ENCODE measurements around the gene GABRD.

GABRD gene

DNA sequence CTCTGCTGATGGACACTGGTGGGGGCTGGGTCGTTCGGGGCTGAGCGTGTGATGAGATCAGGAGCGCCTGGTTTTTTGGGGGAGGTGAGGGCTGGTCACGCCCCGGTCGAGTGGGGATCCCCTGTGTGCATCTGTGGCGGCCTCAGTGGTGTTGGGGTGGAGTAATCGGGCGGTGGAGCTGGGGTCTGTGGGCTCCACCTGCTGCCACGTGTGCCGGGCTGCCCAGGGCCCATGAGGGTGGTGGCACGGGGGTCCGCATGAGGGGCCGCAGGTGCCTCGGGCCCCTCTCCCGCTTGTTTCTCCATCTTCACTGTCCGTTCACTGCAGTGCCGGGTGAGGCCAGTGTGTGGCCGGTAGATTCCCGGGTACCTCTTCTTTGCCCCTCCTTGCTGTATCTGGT lies 48.2 kb downstream of the GABRD start:
- no peaks in the 10 kb centered on the region for H3K27me3 ChIP-seq (replicated peaks; ENCODE audit: control insufficient read depth, insufficient read depth, low read length)
- no peak for TF ChIP-seq CTCF (IDR thresholded peaks at IDR 0.05; ENCODE audit: insufficient read depth, low read length, poor library complexity, severe bottlenecking)
- no peak for DNase-seq (ENCODE audit: extremely low read depth, insufficient read length)
- H3K36me3 ChIP-seq (ENCODE audit: control insufficient read depth, insufficient read depth, low read length) = no peaks in the 10 kb centered on the region
- H3K4me3 ChIP-seq (replicated peaks; ENCODE audit: low read depth, low read length) = no peak overlapping the region

- no peak for TF ChIP-seq CTCF (IDR thresholded peaks at IDR 0.05; ENCODE audit: insufficient read depth, low read length, poor library complexity, severe bottlenecking)
- no peak for DNase-seq (ENCODE audit: extremely low read depth, insufficient read length)
- no peaks in the 10 kb centered on the region for H3K36me3 ChIP-seq (ENCODE audit: control insufficient read depth, insufficient read depth, low read length)
- no peaks in the 10 kb centered on the region for H3K27me3 ChIP-seq (replicated peaks; ENCODE audit: control insufficient read depth, insufficient read depth, low read length)
- H3K4me3 ChIP-seq (replicated peaks; ENCODE audit: low read depth, low read length) = no peak overlapping the region
These were observed 48.8 kb downstream of the GABRD start for GRCh38 chr1:2067981-2068380.

DNA sequence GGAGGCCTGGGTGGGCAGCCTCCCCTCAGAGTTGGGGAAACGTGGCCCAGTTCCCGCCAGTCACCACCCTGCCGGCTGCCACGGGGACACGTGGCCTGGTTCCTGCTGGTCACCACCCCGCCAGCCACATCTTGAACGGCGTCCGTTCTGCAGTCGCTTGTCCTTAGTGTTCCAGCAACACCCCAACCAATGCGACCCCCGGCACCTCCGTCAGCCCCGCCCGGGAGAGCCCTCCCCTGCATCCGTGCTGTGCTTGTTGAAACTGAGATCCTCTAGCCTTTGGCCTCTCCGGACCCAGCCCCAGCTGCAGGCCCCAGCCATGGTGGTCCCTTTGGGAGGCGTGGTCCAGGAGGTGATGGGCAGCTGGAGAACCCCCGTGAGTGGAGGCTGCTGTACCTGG lies 49.8 kb downstream of the GABRD start:
- no peaks in the 10 kb centered on the region for H3K27me3 ChIP-seq (replicated peaks; ENCODE audit: control insufficient read depth, insufficient read depth, low read length)
- no peak for TF ChIP-seq CTCF (IDR thresholded peaks at IDR 0.05; ENCODE audit: insufficient read depth, low read length, poor library complexity, severe bottlenecking)
- no peaks in the 10 kb centered on the region for H3K36me3 ChIP-seq (ENCODE audit: control insufficient read depth, insufficient read depth, low read length)
- no peak overlapping the region for H3K4me3 ChIP-seq (replicated peaks; ENCODE audit: low read depth, low read length)
- DNase-seq (ENCODE audit: extremely low read depth, insufficient read length) = no peak

DNA sequence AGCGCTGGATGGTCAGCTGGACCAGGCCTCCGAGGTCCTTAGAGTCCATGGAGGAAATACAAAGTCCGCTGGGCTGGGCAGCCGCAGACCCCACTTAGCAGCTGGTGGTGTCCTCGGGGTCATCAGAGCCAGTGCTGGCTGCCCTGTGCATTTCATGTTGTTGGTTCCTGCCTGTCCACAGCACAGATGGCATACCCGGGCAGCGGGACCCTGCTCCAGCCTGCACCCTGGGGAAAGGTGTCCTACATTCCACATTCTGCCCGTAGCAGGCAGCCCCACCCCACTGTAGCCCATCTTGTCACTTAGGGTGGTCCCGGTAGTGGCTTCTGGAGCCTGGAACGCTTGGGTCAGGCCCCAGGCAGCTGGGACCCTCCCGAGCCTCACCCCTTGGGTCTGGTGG lies 50.9 kb downstream of the GABRD start:
- Histone ChIP-seq H3K36me3 (ENCODE audit: control insufficient read depth, insufficient read depth, low read length) (no peaks in the 10 kb centered on the region), H3K4me3 (replicated peaks; ENCODE audit: low read depth, low read length) (no peak overlapping the region), H3K27me3 (replicated peaks; ENCODE audit: control insufficient read depth, insufficient read depth, low read length) (no peaks in the 10 kb centered on the region)
- no peak for TF ChIP-seq CTCF (IDR thresholded peaks at IDR 0.05; ENCODE audit: insufficient read depth, low read length, poor library complexity, severe bottlenecking)
- no peak for DNase-seq (ENCODE audit: extremely low read depth, insufficient read length)

GRCh38 chr1:2070800-2071530 lies 51.8 kb downstream of the GABRD start:
- Histone ChIP-seq H3K4me3 (replicated peaks; ENCODE audit: low read depth, low read length) (no peak overlapping the region), H3K36me3 (ENCODE audit: control insufficient read depth, insufficient read depth, low read length) (no peaks in the 10 kb centered on the region), H3K27me3 (replicated peaks; ENCODE audit: control insufficient read depth, insufficient read depth, low read length) (no peaks in the 10 kb centered on the region)
- no peak for TF ChIP-seq CTCF (IDR thresholded peaks at IDR 0.05; ENCODE audit: insufficient read depth, low read length, poor library complexity, severe bottlenecking)
- no peak for DNase-seq (ENCODE audit: extremely low read depth, insufficient read length)

All from GM06990 (cell line).